ENCODE data around the gene IL18RAP.

- TF ChIP-seq CTCF (IDR thresholded peaks at IDR 0.05; ENCODE audit: insufficient read depth, low read length, poor library complexity, severe bottlenecking), result no peak
- TF ChIP-seq EZH2phosphoT487 (conservative IDR thresholded peaks at IDR 0.05; ENCODE audit: low read length), result no peak
Measured at GRCh38 chr2:102433973-102434654, 11.2 kb downstream of the IL18RAP start.

All from SU-DHL-6 (cell line).